ENCODE data around the gene SLC11A1. TPM values are rescaled to one million over a fixed set of nuclear protein-coding genes. Genes with fewer than 3 reads are reported as not detected.

SLC11A1 gene
- total RNA-seq, 4 donors from 2014 or later: 5.9 to 23.0 (median 9.5) TPM

GRCh38 chr2:218418717-218419458, 36.8 kb downstream of the SLC11A1 start, which contains the start of gene VIL1:
TSS of gene VIL1 (plus strand) at chr2:218419123. CDS start at chr2:218423779, 4,656 bp downstream.
- Histone ChIP-seq H3K27ac (no peak within 1 kb of the TSS), H3K4me1 (no peaks in the 10 kb centered on the region), H3K9me3 (no peaks in the 10 kb centered on the region), H3K27me3 (no peaks in the 10 kb centered on the region), H3K4me3 (no peak within 1 kb of the TSS), H3K36me3 (no peaks in the 10 kb centered on the region)
- no peak for TF ChIP-seq EP300 (IDR thresholded peaks at IDR 0.05)
- TF ChIP-seq POLR2AphosphoS5 (IDR thresholded peaks at IDR 0.05): no peak
- TF ChIP-seq CTCF (IDR thresholded peaks at IDR 0.05): no peak
- ATAC-seq: no peak
- 100% methylated on average over 1 of the region's 9 CpGs; no CpG with 5 or more reads in 1 of the 2 donors for WGBS, 2 donors (ENCODE audit: low coverage in 1 of 2)

GRCh38 chr2:218419630-218420216, 37.6 kb downstream of the SLC11A1 start:
- Histone ChIP-seq H3K36me3 (no peaks in the 10 kb centered on the region), H3K9me3 (no peaks in the 10 kb centered on the region), H3K4me3 (no peak overlapping the region), H3K27me3 (no peaks in the 10 kb centered on the region), H3K27ac (no peak overlapping the region), H3K4me1 (no peaks in the 10 kb centered on the region)
- no CpG with 5 or more reads among the region's 7 CpGs for WGBS, 2 donors (ENCODE audit: low coverage in 1 of 2)
- TF ChIP-seq POLR2AphosphoS5 (IDR thresholded peaks at IDR 0.05) (no peak), CTCF (IDR thresholded peaks at IDR 0.05) (no peak), POLR2A (IDR thresholded peaks at IDR 0.05) (no peak), EP300 (IDR thresholded peaks at IDR 0.05) (no peak)
- ATAC-seq: no peak

- H3K27me3 ChIP-seq: no peaks in the 10 kb centered on the region
- whole genome bisulfite sequencing, 2 donors (ENCODE audit: low coverage in 1 of 2): 93 to 100% methylated on average over 1 to 2 of the region's 2 CpGs
- no peak for ATAC-seq
- H3K4me3 ChIP-seq: no peak overlapping the region
- no peak for TF ChIP-seq EP300 (IDR thresholded peaks at IDR 0.05)
- no peak for TF ChIP-seq POLR2AphosphoS5 (IDR thresholded peaks at IDR 0.05)
- TF ChIP-seq CTCF (IDR thresholded peaks at IDR 0.05): no peak
- no peak for TF ChIP-seq POLR2A (IDR thresholded peaks at IDR 0.05)
- H3K9me3 ChIP-seq: no peaks in the 10 kb centered on the region
- no peaks in the 10 kb centered on the region for H3K36me3 ChIP-seq
- H3K27ac ChIP-seq: no peak overlapping the region
- no peaks in the 10 kb centered on the region for H3K4me1 ChIP-seq
Observed at GRCh38 chr2:218421027-218421426, 39.0 kb downstream of the SLC11A1 start.

- H3K4me3 ChIP-seq: no peak overlapping the region
- 80% methylated on average over 5 of the region's 9 CpGs; no CpG with 5 or more reads in 1 of the 2 donors for WGBS, 2 donors (ENCODE audit: low coverage in 1 of 2)
- no peak for TF ChIP-seq POLR2AphosphoS5 (IDR thresholded peaks at IDR 0.05)
- TF ChIP-seq CTCF (IDR thresholded peaks at IDR 0.05): no peak
- TF ChIP-seq EP300 (IDR thresholded peaks at IDR 0.05): no peak
- TF ChIP-seq POLR2A (IDR thresholded peaks at IDR 0.05): no peak
- H3K36me3 ChIP-seq: no peaks in the 10 kb centered on the region
- no peaks in the 10 kb centered on the region for H3K27me3 ChIP-seq
- H3K27ac ChIP-seq: no peak overlapping the region
- H3K9me3 ChIP-seq: no peaks in the 10 kb centered on the region
- no peak for ATAC-seq
- H3K4me1 ChIP-seq: no peaks in the 10 kb centered on the region
Observed at GRCh38 chr2:218422403-218423086, 40.5 kb downstream of the SLC11A1 start.
